ENCODE data around the gene RINL. TPM values are rescaled to one million over a fixed set of nuclear protein-coding genes. Genes with fewer than 3 reads are reported as not detected.
"Not testable (repeated sequence)": the region's sequence is repeated elsewhere in the genome, so short reads cannot be mapped to it uniquely, and the experiment has no call there.

RINL gene
- polyA plus RNA-seq, 1 donor (not counting 4 experiments of a cell fraction or from before 2014, with no cell fraction given) = 6.3 TPM

DNA sequence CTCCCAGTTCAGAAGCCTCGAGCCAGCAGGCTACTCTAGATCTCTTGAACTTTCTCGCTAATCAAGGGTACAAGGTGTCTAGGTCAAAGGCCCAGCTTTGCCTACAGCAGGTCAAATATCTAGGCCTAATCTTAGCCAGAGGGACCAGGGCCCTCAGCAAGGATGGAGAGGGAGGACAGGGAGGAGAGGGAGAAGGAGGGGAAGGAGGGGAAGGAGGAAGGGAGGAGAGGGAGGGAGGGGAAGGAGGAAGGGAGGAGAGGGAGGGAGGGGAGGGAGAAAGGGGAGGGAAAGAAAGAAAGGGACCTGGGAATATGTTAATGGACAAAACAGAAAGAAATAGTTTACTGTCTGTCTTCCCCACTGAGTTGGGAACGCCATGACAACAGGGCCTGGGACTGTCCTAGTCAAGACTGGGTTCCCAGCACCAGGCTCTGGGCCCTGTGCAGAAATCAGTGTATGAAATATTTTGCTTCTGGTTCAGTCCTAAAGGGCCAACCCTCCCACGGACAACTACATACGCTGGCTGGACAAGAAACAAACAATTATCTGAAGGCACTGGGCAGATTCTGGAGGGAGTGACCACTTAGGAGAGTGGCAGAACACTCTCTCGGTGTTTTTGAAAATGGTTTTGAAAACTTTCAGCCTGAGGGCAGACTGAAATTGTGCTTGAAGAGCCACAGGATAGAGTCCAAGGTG is 51.1 kb downstream of the RINL start:
- peaks cover 9% of the 10 kb centered on the region for H3K4me1 ChIP-seq (ENCODE audit: control insufficient read depth, extremely low read depth, insufficient read depth, low read length)
- H3K36me3 ChIP-seq (ENCODE audit: control insufficient read depth in 2 of 2, extremely low read depth in 1 of 2, insufficient read depth in 2 of 2, low read length in 2 of 2) = peaks cover 2 to 5% of the 10 kb centered on the region in 2 experiments
- H4K20me1 ChIP-seq (ENCODE audit: control insufficient read depth, extremely low read depth, insufficient read depth, low read length) = no peaks in the 10 kb centered on the region
- no peak overlapping the region for H3K9ac ChIP-seq (ENCODE audit: control insufficient read depth, extremely low read depth, insufficient read depth, low read length)
- dilution Hi-C loops (cut with MboI; ENCODE audit: extremely low pct_ligation_motif_present, low sequenced_read_pairs) = no loop called here
- no peaks in the 10 kb centered on the region for H3K9me1 ChIP-seq (ENCODE audit: control insufficient read depth, extremely low read depth, insufficient read depth, low read length)
- DNase-seq (ENCODE audit: low read depth, low spot score) (no peak), FAIRE-seq (no peak)
- TF ChIP-seq EZH2 (IDR thresholded peaks at IDR 0.05; ENCODE audit: low read length) = no peak
- TF ChIP-seq, protein P1, sequence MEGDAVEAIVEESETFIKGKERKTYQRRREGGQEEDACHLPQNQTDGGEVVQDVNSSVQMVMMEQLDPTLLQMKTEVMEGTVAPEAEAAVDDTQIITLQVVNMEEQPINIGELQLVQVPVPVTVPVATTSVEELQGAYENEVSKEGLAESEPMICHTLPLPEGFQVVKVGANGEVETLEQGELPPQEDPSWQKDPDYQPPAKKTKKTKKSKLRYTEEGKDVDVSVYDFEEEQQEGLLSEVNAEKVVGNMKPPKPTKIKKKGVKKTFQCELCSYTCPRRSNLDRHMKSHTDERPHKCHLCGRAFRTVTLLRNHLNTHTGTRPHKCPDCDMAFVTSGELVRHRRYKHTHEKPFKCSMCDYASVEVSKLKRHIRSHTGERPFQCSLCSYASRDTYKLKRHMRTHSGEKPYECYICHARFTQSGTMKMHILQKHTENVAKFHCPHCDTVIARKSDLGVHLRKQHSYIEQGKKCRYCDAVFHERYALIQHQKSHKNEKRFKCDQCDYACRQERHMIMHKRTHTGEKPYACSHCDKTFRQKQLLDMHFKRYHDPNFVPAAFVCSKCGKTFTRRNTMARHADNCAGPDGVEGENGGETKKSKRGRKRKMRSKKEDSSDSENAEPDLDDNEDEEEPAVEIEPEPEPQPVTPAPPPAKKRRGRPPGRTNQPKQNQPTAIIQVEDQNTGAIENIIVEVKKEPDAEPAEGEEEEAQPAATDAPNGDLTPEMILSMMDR (optimal IDR thresholded peaks at IDR 0.05 in 1 of 3, IDR thresholded peaks at IDR 0.05 in 1 of 3, conservative IDR thresholded peaks at IDR 0.05 in 1 of 3; ENCODE audit: extremely low read depth in 1 of 3, insufficient read depth in 2 of 3, low read length in 3 of 3) = no peak
- H3K9me3 ChIP-seq (ENCODE audit: control insufficient read depth, low read depth, low read length) = no peaks in the 10 kb centered on the region
- no peak overlapping the region for H3K4me3 ChIP-seq (ENCODE audit: control insufficient read depth in 2 of 3, extremely low read depth in 1 of 3, insufficient read depth in 2 of 3, low read depth in 1 of 3, low read length in 3 of 3)
- no peak overlapping the region for H2AFZ ChIP-seq (ENCODE audit: control insufficient read depth, low read length)
- no peak overlapping the region for H3K4me2 ChIP-seq (ENCODE audit: control insufficient read depth, extremely low read depth, insufficient read depth, low read depth, low read length)
- no peaks in the 10 kb centered on the region for H3K79me2 ChIP-seq (ENCODE audit: control insufficient read depth, insufficient read depth, low read length)
- no peak overlapping the region for H3K27ac ChIP-seq (ENCODE audit: control insufficient read depth, insufficient read depth, low read length)
- no peaks in the 10 kb centered on the region for H3K27me3 ChIP-seq (ENCODE audit: control insufficient read depth, extremely low read depth, insufficient read depth, low read length)

DNA sequence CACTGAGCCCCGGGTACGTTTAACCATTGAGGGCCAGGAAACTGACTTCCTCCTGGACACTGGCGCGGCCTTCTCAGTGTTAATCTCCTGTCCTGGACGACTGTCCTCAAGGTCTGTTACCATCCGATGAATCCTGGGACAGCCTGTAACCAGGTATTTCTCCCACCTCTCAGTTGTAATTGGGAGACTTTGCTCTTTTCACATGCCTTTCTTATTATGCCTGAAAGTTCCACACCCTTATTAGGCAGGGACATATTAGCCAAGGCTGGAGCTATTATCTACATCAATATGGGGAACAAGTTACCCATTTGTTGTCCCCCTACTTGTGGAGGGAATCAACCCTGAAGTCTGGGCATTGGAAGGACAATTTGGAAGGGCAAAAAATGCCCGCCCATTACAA is 52.1 kb downstream of the RINL start:
- H3K27ac ChIP-seq (ENCODE audit: control insufficient read depth, insufficient read depth, low read length); H3K4me1 ChIP-seq (ENCODE audit: control insufficient read depth, extremely low read depth, insufficient read depth, low read length); H3K4me3 ChIP-seq (ENCODE audit: control insufficient read depth in 2 of 3, extremely low read depth in 1 of 3, insufficient read depth in 2 of 3, low read depth in 1 of 3, low read length in 3 of 3); H3K9me1 ChIP-seq (ENCODE audit: control insufficient read depth, extremely low read depth, insufficient read depth, low read length); H3K79me2 ChIP-seq (ENCODE audit: control insufficient read depth, insufficient read depth, low read length); dilution Hi-C loops (cut with MboI; ENCODE audit: extremely low pct_ligation_motif_present, low sequenced_read_pairs); H3K4me2 ChIP-seq (ENCODE audit: control insufficient read depth, extremely low read depth, insufficient read depth, low read depth, low read length); H3K27me3 ChIP-seq (ENCODE audit: control insufficient read depth, extremely low read depth, insufficient read depth, low read length); H3K9ac ChIP-seq (ENCODE audit: control insufficient read depth, extremely low read depth, insufficient read depth, low read length); DNase-seq (ENCODE audit: low read depth, low spot score); FAIRE-seq; H2AFZ ChIP-seq (ENCODE audit: control insufficient read depth, low read length); H3K9me3 ChIP-seq (ENCODE audit: control insufficient read depth, low read depth, low read length); H3K36me3 ChIP-seq (ENCODE audit: control insufficient read depth in 2 of 2, extremely low read depth in 1 of 2, insufficient read depth in 2 of 2, low read length in 2 of 2); H4K20me1 ChIP-seq (ENCODE audit: control insufficient read depth, extremely low read depth, insufficient read depth, low read length): not testable (repeated sequence)

DNA sequence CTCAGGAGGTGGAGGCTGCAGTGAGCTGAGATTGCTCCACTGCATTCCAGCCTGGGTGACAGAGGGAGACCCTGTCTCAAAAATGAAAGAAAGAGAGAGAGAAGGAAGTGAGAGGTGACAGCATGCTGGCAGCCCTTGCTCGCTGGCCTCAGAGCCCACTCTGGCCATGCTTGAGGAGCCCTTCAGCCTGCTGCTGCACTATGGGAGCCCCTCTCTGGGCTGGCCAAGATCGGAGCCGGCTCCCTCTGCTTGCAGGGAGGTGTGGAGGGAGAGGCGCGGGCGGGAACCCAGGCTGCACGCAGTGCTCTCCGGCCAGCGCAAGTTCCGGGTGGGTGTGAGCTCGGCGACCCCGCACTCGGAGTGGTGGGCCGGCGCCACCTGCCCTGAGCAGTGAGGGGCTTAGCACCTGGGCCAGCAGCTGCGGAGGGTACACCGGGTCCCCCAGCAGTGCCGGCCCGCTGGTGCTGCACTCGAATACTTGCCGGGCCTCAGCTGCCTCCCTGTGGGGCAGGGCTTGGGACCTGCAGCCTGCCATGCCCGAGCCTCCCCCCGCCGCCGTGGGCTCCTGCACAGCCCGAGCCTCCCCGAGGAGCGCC is 56.7 kb downstream of the RINL start:
- H3K4me3 ChIP-seq (ENCODE audit: control insufficient read depth in 2 of 3, extremely low read depth in 1 of 3, insufficient read depth in 2 of 3, low read depth in 1 of 3, low read length in 3 of 3); H3K9me3 ChIP-seq (ENCODE audit: control insufficient read depth, low read depth, low read length); DNase-seq (ENCODE audit: low read depth, low spot score); H2AFZ ChIP-seq (ENCODE audit: control insufficient read depth, low read length); H3K9me1 ChIP-seq (ENCODE audit: control insufficient read depth, extremely low read depth, insufficient read depth, low read length); H3K4me2 ChIP-seq (ENCODE audit: control insufficient read depth, extremely low read depth, insufficient read depth, low read depth, low read length); H3K36me3 ChIP-seq (ENCODE audit: control insufficient read depth in 2 of 2, extremely low read depth in 1 of 2, insufficient read depth in 2 of 2, low read length in 2 of 2); H3K27me3 ChIP-seq (ENCODE audit: control insufficient read depth, extremely low read depth, insufficient read depth, low read length); H3K9ac ChIP-seq (ENCODE audit: control insufficient read depth, extremely low read depth, insufficient read depth, low read length); dilution Hi-C loops (cut with MboI; ENCODE audit: extremely low pct_ligation_motif_present, low sequenced_read_pairs); H4K20me1 ChIP-seq (ENCODE audit: control insufficient read depth, extremely low read depth, insufficient read depth, low read length); H3K27ac ChIP-seq (ENCODE audit: control insufficient read depth, insufficient read depth, low read length); H3K4me1 ChIP-seq (ENCODE audit: control insufficient read depth, extremely low read depth, insufficient read depth, low read length); H3K79me2 ChIP-seq (ENCODE audit: control insufficient read depth, insufficient read depth, low read length); FAIRE-seq: not testable (repeated sequence)
